GM23248 (cell line): ENCODE data around the gene PTPRA.

Source experiments
- EZH2 ChIP-seq: fragments of 200-600 bp; sonication (generic); IDR thresholded peaks from 2 replicates; pipeline ENCODE4 v1.6.1; 2018; ENCODE audit warnings: antibody characterized with exemption, mild to moderate bottlenecking; ENCODE audit not compliant: insufficient read depth, poor library complexity, severe bottlenecking
- EZH2phosphoT487 ChIP-seq: fragments of 200-600 bp; sonication (generic); IDR thresholded peaks from 2 replicates; pipeline ENCODE4 v1.6.1; 2018; ENCODE audit warnings: antibody characterized with exemption, moderate library complexity, mild to moderate bottlenecking, low read depth; ENCODE audit not compliant: insufficient read depth

- TF ChIP-seq EZH2 (no peak), EZH2phosphoT487 (no peak)
Measured at GRCh38 chr20:2967841-2968240, 94.6 kb downstream of the PTPRA start.
